Tibial nerve (tissue), 4 donors: ENCODE data around the gene TRIM6. TPM values are rescaled to one million over a fixed set of nuclear protein-coding genes. Genes with fewer than 3 reads are reported as not detected.
"Not testable (repeated sequence)": the region's sequence is repeated elsewhere in the genome, so short reads cannot be mapped to it uniquely, and the experiment has no call there.

Experiments
- DNase-seq, 2 donors: peaks; one replicate each; pipeline ENCODE4 v3.0.0-alpha.2; 2019; ENCODE audit warnings: low spot score in 2 of 2
- H3K27ac ChIP-seq, 4 donors: fragments of 200-600 bp; sonication (generic) in 3 of 4; one replicate each; pipeline ENCODE4 v1.5.1; 2017 to 2019; ENCODE audit warnings: mild to moderate bottlenecking in 1 of 4
- H3K27me3 ChIP-seq, 2 donors: fragments of 200-600 bp; sonication (generic) in 1 of 2; one replicate each; pipeline versions ENCODE4 v1.5.1 to v1.6.0; 2017 to 2019
- H3K36me3 ChIP-seq, 3 donors: fragments of 200-600 bp; sonication (generic); one replicate each; pipeline ENCODE4 v1.5.1; 2018 to 2019
- H3K4me1 ChIP-seq, 4 donors: fragments of 200-600 bp; sonication (generic) in 3 of 4; one replicate each; pipeline ENCODE4 v1.5.1; 2017 to 2019
- H3K4me3 ChIP-seq, 4 donors: fragments of 200-600 bp; sonication (generic) in 3 of 4; one replicate each; pipeline ENCODE4 v1.5.1; 2017 to 2019; ENCODE audit warnings: mild to moderate bottlenecking in 1 of 4, moderate library complexity in 1 of 4
- H3K9me3 ChIP-seq, 4 donors: fragments of 200-600 bp; sonication (generic) in 3 of 4; one replicate each; pipeline ENCODE4 v1.5.1; 2017 to 2019
- EP300 ChIP-seq, 2 donors: sonication (generic); formaldehyde crosslinking; IDR thresholded peaks; one replicate each; pipeline ENCODE4 v1.6.1; 2017; ENCODE audit warnings: antibody characterized with exemption in 2 of 2, mild to moderate bottlenecking in 1 of 2
- POLR2A ChIP-seq, 2 donors: fragments of 450-650 bp; IDR thresholded peaks; one replicate each; pipeline ENCODE4 v1.6.1; 2017; ENCODE audit warnings: antibody characterized with exemption in 2 of 2, mild to moderate bottlenecking in 2 of 2, moderate library complexity in 2 of 2
- WGBS, 2 donors: methylation state at CpG; one replicate each; pipeline ENCODE4 v1.1.5; 2018; 5-methylcytosine and 5-hydroxymethylcytosine counted together
- total RNA-seq, 4 donors: library from RNA; depleted of rRNA; stranded (reverse); fragments of >200 nt; gene quantifications; one replicate each; pipeline ENCODE4 v1.1.0, GENCODE V29; 2016
- TF ChIP-seq, protein P1 (sequence below), 5 experiments: fragments of 200-600 bp in 3 of 5; fragments of 450-650 bp in 2 of 5; sonication (generic) in 3 of 5; IDR thresholded peaks; one replicate each; pipeline ENCODE4 v1.5.1; 2016 to 2019; ENCODE audit warnings: antibody characterized with exemption in 5 of 5, mild to moderate bottlenecking in 3 of 5, moderate library complexity in 2 of 5

Gene TRIM6
- total RNA-seq, 4 donors from 2014 or later = 1.2 to 5.9 (median 2.5) TPM

DNA sequence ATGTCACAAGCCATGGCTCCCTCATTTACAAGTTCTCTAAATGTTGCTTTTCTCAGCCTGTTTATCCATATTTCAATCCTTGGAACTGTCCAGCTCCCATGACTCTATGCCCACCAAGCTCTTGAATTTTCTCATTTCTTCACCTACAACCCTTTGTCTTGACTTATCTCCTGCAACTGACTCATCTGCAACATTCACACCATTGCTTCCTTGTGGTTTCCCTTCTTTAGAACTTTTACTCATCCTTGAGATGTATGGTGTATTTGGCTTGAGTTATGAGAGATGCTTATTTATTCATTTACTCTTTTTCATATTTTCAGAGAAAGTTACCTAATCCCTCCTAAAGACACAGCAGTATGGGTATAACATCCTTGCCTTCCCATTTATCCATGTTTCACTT lies 47.1 kb downstream of the TRIM6 start:
- no peak for TF ChIP-seq POLR2A (IDR thresholded peaks at IDR 0.05)
- H3K36me3 ChIP-seq = peaks cover 0 to 67% (median 7%) of the 10 kb centered on the region in 3 donors

DNA sequence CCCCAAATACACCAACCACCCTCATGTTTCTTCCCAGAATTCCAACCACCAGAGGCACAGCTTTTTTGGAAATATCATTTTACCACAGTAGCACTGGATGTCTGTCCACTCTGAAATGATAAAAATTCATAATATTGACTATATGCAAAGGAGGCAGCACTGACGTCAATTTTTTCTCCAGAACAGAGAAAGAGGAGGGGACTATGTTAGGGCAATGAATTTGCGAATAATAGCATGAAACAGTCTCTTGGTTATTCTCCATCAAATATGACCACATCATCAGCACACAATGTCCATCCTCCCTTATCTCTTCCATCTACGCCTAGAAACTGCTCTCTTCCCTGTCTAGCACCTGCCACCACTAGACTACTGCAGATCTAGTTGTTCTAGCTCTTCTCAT lies 49.7 kb downstream of the TRIM6 start:
- Histone ChIP-seq H3K36me3 (peaks cover 0 to 44% (median 7%) of the 10 kb centered on the region in 3 donors), H3K4me3 (no peak overlapping the region), H3K4me1 (no peaks in the 10 kb centered on the region), H3K27ac (no peak overlapping the region), H3K27me3 (no peaks in the 10 kb centered on the region), H3K9me3 (no peaks in the 10 kb centered on the region)
- TF ChIP-seq, protein P1, sequence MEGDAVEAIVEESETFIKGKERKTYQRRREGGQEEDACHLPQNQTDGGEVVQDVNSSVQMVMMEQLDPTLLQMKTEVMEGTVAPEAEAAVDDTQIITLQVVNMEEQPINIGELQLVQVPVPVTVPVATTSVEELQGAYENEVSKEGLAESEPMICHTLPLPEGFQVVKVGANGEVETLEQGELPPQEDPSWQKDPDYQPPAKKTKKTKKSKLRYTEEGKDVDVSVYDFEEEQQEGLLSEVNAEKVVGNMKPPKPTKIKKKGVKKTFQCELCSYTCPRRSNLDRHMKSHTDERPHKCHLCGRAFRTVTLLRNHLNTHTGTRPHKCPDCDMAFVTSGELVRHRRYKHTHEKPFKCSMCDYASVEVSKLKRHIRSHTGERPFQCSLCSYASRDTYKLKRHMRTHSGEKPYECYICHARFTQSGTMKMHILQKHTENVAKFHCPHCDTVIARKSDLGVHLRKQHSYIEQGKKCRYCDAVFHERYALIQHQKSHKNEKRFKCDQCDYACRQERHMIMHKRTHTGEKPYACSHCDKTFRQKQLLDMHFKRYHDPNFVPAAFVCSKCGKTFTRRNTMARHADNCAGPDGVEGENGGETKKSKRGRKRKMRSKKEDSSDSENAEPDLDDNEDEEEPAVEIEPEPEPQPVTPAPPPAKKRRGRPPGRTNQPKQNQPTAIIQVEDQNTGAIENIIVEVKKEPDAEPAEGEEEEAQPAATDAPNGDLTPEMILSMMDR (IDR thresholded peaks at IDR 0.05) = no peak
- TF ChIP-seq EP300 (IDR thresholded peaks at IDR 0.05) (no peak), POLR2A (IDR thresholded peaks at IDR 0.05) (no peak)
- 86 to 88% methylated on average over 3 of the region's 3 CpGs for WGBS, 2 donors
- DNase-seq = no peak

More for the DNA sequence above, 47.1 kb downstream of the TRIM6 start:
- H3K27me3 ChIP-seq = no peaks in the 10 kb centered on the region
- no peak overlapping the region for H3K4me3 ChIP-seq
- no peak for DNase-seq
- H3K27ac ChIP-seq = no peak overlapping the region
- no peaks in the 10 kb centered on the region for H3K4me1 ChIP-seq
- H3K9me3 ChIP-seq = peaks cover 0 to 5% (median 0%) of the 10 kb centered on the region in 4 donors

DNA sequence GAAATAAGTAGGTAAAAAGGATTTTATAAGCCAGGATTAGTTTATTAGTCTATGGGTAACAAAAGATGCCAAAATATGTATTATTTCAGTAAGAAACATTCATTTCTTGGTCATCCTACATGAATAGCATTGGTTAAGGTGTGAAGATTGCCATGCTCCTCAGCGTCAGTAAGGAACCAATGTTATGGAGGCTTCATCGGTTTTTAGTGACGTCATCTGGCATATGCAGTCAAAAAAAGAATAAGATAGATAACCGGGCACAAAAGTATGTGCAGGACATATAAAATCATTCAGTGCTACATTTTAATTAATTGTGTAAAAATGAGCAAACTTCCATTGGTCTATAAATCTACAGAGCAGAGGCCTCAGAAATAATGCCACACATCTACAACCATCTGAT lies 59.0 kb downstream of the TRIM6 start:
- no peak overlapping the region for H3K4me3 ChIP-seq
- peaks cover 0 to 15% (median 4%) of the 10 kb centered on the region in 4 donors for H3K9me3 ChIP-seq
- no peaks in the 10 kb centered on the region for H3K4me1 ChIP-seq
- no peak for DNase-seq
- peaks cover 0 to 14% (median 0%) of the 10 kb centered on the region in 3 donors for H3K36me3 ChIP-seq
- H3K27ac ChIP-seq = no peak overlapping the region
- no peaks in the 10 kb centered on the region for H3K27me3 ChIP-seq
- WGBS, 2 donors = 96% methylated on average over 4 of the region's 4 CpGs
- TF ChIP-seq EP300 (IDR thresholded peaks at IDR 0.05) (no peak), POLR2A (IDR thresholded peaks at IDR 0.05) (no peak)
- TF ChIP-seq, protein P1 (IDR thresholded peaks at IDR 0.05) = no peak

DNA sequence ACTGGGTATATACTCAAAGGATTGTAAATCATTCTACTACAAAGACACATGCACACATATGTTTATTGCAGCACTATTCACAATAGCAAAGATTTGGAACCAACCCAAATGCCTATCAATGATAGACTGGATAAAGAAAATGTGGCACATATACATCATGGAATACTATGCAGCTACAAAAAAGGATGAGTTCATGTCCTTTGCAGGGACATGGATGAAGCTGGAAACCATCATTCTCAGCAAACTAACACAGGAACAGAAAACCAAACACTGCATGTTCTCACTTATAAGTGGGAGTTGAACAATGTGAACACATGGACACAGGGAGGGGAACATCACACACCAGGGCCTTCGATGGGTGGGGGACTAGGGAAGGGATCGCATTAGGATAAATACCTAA lies 60.5 kb downstream of the TRIM6 start:
- WGBS, 2 donors = 95% methylated on average over 2 of the region's 2 CpGs
- DNase-seq, H3K4me3 ChIP-seq, H3K27ac ChIP-seq, H3K4me1 ChIP-seq, H3K27me3 ChIP-seq: not testable (repeated sequence)
- Histone ChIP-seq H3K9me3 (peaks cover 0 to 11% (median 4%) of the 10 kb centered on the region in 4 donors), H3K36me3 (peaks cover 0 to 12% (median 0%) of the 10 kb centered on the region in 3 donors)

DNA sequence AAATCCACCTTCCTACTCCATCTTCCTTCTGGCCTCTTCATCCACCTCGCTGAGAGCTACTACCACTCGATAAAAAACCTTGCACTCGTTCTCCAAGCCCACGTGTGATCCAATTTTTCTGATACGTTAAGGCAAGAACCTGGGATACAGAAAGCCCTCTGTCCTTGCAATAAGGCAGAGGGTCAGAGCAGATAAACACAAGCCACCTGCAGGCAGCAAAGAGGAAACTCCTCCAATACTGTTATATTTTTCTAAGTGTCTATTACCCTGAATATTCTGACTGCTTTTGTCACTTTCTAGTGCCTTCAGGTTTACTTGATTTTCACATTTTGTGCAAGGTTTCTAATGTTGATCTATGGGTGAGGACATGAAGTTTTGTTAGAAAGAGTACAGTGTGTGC lies 61.9 kb downstream of the TRIM6 start:
- Histone ChIP-seq H3K4me1 (no peaks in the 10 kb centered on the region), H3K4me3 (no peak overlapping the region), H3K27me3 (no peaks in the 10 kb centered on the region), H3K27ac (no peak overlapping the region), H3K9me3 (peaks cover 0 to 4% (median 0%) of the 10 kb centered on the region in 4 donors), H3K36me3 (peaks cover 0 to 25% (median 0%) of the 10 kb centered on the region in 3 donors)
- WGBS, 2 donors = 88 to 91% methylated on average over 5 of the region's 5 CpGs
- DNase-seq = no peak
- no peak for TF ChIP-seq POLR2A (IDR thresholded peaks at IDR 0.05)
- TF ChIP-seq EP300 (IDR thresholded peaks at IDR 0.05) = no peak
- TF ChIP-seq, protein P1 (IDR thresholded peaks at IDR 0.05) = no peak

Other genes with a start within 250 kb of the TRIM6 start
- gene OR51B6, start 245.1 kb upstream of the TRIM6 start, total RNA-seq = not detected
- not detected for gene OR51M1, start 212.8 kb upstream of the TRIM6 start, total RNA-seq
- not detected for gene OR51Q1, start 174.5 kb upstream of the TRIM6 start, total RNA-seq
- gene OR51I1, start 155.1 kb upstream of the TRIM6 start, total RNA-seq = 1 to 10 TPM in 1 of 4 donors, not detected in 3; 3.9 TPM
- not detected for gene OR51I2, start 147.3 kb upstream of the TRIM6 start, total RNA-seq
- gene OR52D1, start 108.0 kb upstream of the TRIM6 start, total RNA-seq = not detected
- gene UBQLN3, start 86.7 kb upstream of the TRIM6 start, total RNA-seq = 1 to 10 TPM in 3 of 4 donors, under 1 TPM in 1; 0.84 to 4.9 (median 2.1) TPM
- gene UBQLNL, start 79.9 kb upstream of the TRIM6 start, total RNA-seq = 1 to 10 TPM; 1.2 to 3.7 (median 2.1) TPM
- gene OR52H1, start 48.1 kb upstream of the TRIM6 start, total RNA-seq = 1 to 10 TPM in 2 of 4 donors, under 1 TPM in 1, not detected in 1; 0.84 to 7.5 (median 1.3) TPM
- gene OR52B6, start 15.8 kb upstream of the TRIM6 start, total RNA-seq = not detected
- 1 to 10 TPM; 2.2 to 6.1 (median 3.1) TPM for gene TRIM34, start 28.4 kb downstream of the TRIM6 start, total RNA-seq
- gene TRIM5, start 88.4 kb downstream of the TRIM6 start, total RNA-seq = 10 to 100 TPM; 16.9 to 38.7 (median 26.1) TPM
- gene TRIM22, start 93.2 kb downstream of the TRIM6 start, total RNA-seq = 100 to 1,000 TPM in 2 of 4 donors, 10 to 100 TPM in 2; 78.3 to 131 (median 100) TPM
- gene OR56B1, start 139.8 kb downstream of the TRIM6 start, total RNA-seq = under 1 TPM in 2 of 4 donors, not detected in 2; 0.20 to 0.63 TPM
- gene OR52N4, start 157.6 kb downstream of the TRIM6 start, total RNA-seq = under 1 TPM in 2 of 4 donors, not detected in 2; 0.44 to 0.98 TPM
- not detected for gene OR52N5, start 186.7 kb downstream of the TRIM6 start, total RNA-seq
- gene OR52N1, start 194.6 kb downstream of the TRIM6 start, total RNA-seq = under 1 TPM in 1 of 4 donors, not detected in 3; 0.30 TPM
- gene OR52N2, start 212.3 kb downstream of the TRIM6 start, total RNA-seq = not detected
- gene OR52E6, start 245.3 kb downstream of the TRIM6 start, total RNA-seq = not detected